NCI-H524 treated with DMSO at 0.1 percent for 48 hours (cell line): ENCODE measurements around the gene RAB26.
A peak's percentile ranks its signal among the peaks of the same experiment; 100 is the strongest.
"Not testable (repeated sequence)": the region's sequence is repeated elsewhere in the genome, so short reads cannot be mapped to it uniquely, and the experiment has no call there.

ENCODE experiments used
- DNase-seq: peaks from one replicate; lab custom pipeline; 2025; lab: John Stamatoyannopoulos, UW

The RAB26 gene

DNA sequence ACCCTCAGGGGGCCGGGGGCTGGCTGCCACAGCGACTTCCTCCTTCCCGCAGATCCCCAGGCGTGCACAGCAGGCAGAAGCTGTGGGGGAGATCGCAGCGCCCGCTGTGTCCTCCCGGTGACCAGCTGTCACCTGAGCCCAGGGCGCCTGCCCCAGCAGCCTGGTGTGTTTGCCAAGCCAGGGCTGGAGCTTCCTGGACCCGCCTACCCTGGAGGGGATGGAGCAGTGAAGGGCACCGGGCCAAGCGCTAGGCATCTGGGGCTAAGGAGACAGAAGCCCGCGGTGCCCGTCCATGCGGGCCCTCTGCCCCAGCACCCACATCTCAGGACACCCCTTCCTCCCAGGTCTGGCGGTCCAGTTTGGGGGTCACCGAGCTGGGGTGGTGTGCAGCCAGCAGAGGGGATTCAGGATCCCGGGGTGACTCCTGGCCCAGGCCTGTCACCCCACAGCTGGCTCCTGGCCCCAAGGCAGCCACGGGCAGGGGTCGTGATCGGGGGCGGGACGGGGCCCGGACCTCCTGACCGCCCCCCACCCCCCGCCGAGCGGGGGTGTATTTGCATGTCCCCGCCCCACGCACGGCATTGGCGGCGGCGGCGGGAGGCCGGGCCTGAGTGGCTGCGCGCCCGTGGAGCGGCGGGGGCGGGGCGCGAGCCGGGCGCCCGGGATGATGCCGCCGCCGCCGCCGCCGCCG is at the start of gene RAB26:
Gene RAB26 (plus strand): TSS at position 645 of the 691 bp plus-strand sequence. CDS start 159 bp downstream, outside the sequence.
- DNase-seq = peak; percentile 78

DNA sequence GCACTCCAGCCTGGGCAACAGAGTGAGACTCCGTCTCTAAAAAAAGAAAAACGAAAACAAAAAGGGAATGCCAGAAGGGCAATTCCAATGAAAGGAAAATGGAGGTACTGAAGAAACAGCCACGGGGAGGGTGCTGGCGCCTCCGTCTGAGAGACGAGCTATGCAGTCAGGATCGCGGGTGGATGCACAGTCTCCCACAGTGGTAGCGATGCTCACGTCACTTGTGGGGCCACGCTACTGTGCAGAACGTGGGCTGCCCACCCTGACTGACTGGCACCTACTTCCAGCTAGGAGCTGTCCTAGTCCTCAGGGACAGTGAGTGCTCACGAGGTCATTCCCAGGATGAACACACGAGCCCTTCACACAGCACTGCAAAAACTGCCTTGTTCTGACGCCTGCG is 46.8 kb upstream of the RAB26 start:
- DNase-seq = not testable (repeated sequence)

DNA sequence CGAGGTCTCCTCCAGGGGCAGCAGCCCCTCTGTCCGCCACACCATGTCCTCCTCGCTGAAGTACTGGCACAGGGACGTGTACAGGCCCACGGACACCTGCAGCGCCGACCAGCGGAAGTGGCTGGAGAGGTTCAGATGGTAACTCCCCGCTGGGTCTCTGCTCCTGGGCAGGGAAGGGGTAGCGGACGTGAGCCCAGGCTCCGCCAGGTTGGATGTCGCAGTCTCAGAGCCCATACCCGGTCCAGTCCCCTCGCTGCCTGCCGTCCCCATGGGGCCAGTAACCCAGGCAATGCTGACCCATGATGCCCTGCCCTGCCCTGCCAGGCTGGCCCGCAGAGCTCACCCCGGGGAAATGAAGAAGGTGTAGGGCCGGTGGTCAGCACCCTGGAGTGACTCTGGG is 46.0 kb upstream of the RAB26 start:
- no peak for DNase-seq

GRCh38 chr16:2104464-2104863 is 44.0 kb upstream of the RAB26 start:
- DNase-seq = not testable (repeated sequence)

- not testable (repeated sequence) for DNase-seq
Measured at GRCh38 chr16:2105291-2105690, 43.1 kb upstream of the RAB26 start.

DNA sequence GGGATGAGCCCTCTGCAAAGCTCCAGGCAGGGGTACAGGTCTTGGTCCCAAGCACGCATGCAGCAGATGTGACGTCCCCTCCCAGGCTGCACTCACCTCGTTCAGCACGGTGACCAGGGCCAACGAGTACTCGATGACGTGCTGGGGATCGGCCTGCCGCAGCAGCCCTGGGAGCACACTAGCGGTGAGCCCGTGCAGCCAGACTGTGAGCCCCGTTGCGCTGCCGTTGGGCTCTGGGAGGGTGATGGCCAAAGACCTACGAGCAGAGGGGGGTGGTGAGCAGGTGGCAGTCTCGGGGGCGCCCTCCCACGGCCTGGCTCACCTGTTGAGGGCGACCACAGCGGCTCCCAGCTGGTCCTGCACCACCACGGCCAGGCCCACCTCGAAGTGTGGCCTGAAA is 42.7 kb upstream of the RAB26 start:
- DNase-seq = not testable (repeated sequence)

DNA sequence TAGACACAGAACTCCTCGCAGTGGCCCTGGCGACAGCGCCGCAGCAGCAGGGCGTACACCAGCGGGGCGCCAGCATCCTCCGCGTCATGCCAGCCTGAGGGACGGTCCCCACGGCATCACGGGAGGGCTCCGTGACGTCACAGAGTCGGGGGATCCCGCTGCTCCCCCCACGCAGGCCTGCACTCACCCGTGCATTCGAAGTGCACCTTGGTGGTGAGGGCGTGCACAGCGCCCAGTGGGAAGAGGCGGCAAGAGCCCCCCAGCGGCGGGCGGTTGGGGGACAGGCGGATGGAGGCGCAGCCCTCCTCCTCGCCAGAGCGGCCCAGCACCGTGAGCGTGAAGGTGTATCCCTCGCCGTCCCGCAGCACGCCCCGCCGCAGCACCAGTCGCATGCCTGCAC is 42.2 kb upstream of the RAB26 start:
- not testable (repeated sequence) for DNase-seq

DNA sequence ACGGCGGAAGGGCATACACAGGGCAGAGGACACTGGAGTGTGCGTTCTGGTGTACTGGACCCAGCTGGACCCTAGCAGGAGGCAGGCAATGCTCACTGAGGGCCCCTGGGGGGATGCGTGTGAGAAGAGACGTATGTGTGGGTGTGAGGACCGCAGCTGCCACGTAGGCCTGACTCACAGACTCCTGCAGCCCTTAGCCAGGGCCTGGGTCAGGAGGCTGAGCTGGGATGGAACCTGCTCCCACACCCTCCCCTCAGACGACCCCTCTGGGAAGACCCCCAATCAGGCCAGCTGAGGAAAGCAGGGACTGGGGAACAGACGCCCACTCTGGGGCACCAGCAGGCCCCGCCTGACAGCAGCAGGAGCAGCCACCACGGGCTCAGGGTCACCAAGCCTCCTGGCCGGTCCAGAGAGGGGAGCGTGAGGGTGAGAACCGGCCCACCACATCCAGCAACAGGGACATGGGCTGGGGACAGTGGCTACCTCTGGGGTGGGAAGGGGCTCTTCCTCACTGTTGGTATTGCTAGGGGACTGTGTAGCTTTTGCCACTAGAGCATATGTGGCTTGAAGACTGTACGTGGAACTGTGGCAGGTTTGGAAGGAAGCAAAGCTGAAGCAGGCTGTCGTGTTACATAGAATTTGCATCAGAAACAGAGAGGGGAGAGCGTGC is 41.2 kb upstream of the RAB26 start:
- DNase-seq = not testable (repeated sequence)

DNA sequence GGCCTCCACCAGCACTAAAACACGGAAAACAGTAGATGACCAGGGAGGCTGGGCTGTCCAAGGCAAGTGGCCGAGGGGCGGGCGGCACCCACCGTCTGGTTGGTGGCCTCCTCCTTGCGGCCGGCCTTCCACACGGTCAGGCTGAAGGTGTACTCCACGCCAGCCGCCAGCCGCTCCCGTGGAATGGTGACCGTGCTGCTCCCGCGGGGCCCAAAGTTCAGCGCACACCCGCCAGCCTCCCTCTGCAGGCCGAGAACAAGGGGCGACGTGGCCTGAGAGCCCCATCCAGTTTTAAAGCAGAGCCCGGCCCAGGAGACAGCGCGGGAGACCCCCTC is 40.7 kb upstream of the RAB26 start:
- DNase-seq = not testable (repeated sequence)

DNA sequence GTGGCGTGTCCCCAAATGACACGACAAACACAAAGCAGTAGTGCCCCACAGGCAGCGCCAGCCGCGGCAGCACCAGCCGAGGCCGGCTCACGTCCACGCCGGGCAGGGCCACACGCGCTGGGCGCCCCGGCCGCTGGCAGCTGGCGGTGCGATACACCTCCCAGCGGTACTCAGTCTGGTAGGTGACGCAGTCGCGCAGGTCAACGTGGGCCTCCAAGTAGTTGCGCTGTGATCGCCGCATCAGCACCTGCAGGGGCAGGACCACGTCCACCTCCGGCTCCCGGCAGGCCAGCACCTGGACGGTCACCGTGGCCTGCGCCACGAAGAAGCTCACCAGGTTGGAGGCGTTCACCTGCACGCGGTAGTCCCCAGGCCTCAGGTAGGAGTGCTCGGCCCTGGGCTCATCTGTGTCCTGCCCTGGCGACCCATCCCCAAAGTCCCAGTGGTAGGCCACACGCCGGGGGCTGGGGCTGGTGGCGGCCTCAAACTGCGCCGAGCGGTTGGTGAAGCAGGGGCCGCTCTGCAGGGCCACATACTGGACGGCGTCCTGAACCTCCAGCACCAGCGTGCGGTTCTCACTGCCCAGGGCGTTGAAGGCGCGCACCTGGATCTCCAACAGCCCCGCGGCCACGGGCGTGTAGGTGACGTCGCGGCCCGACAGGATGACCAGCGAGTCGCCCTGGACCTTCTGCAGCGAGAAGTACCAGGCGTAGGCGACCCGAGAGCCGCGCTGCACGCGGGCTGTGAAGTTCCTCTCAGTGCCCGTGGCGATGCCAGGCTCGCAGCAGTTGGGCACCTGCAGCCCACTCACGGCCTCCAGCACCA is 39.8 kb upstream of the RAB26 start:
- not testable (repeated sequence) for DNase-seq

- DNase-seq = not testable (repeated sequence)
Measured at GRCh38 chr16:2109271-2109580, 39.2 kb upstream of the RAB26 start.

- DNase-seq = not testable (repeated sequence)
Measured at GRCh38 chr16:2109872-2110271, 38.6 kb upstream of the RAB26 start.

GRCh38 chr16:2110332-2111008 is 38.0 kb upstream of the RAB26 start:
- DNase-seq = not testable (repeated sequence)

DNA sequence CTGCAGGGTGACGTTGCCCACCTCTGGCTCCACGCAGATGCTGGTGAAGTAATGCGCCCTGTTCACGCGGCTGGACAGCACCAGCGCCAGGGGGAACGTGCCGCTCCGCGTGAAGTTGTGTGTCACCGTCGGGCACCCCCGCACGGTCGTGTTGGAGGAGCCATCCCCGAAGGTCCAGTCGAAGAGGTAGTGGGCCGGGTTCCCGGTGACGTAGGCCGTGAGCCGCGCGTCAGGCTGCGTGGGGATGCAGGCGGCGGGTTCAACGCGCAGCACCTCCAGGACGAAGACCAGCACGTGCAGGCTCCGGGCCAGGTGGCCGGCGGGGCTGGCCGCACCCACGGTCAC is 37.4 kb upstream of the RAB26 start:
- not testable (repeated sequence) for DNase-seq

DNA sequence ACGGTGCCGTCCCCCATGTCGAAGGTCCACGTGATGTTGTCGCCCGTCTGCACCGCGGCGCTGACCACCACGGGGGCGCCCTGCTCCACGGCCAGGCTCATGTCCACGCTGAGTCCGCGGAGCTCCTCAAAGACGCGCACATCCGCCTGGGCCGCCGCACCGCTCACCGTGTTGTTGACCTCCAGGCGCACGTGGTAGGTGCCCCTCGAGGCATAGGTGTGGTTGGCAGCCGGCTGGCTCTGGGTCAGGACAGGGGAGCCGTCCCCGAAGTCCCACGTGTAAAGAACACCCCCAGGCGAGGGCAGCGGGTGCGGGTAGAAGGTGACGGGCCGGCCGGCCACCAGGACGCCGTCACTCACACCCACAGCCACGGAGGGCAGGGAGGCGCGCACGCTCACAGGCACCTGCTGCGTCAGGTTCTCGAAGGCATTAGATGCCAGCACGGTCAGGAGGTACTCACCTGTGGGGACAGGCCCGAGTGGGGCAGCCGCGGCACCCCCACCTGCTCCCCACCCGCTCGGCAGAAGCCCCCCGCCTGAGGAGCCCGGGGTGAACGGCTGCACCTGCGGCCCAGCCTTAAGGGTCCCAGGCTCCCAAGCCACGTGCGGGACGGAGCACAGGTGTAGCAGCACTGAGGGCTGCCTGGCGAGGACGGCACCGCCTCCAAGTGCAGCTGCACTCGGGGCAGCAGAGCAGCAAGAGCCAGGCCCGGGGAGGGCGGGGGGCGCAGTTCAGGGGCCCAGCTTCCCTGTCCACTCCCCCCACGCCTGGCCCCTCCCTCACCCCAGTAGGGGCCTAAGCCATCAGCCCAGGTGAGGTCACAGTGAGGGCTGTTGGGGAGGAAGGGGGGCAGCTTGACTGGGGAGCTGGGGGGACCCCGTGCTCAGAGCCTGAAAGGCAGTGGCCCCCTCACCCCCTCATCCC is 36.8 kb upstream of the RAB26 start:
- DNase-seq = not testable (repeated sequence)

DNA sequence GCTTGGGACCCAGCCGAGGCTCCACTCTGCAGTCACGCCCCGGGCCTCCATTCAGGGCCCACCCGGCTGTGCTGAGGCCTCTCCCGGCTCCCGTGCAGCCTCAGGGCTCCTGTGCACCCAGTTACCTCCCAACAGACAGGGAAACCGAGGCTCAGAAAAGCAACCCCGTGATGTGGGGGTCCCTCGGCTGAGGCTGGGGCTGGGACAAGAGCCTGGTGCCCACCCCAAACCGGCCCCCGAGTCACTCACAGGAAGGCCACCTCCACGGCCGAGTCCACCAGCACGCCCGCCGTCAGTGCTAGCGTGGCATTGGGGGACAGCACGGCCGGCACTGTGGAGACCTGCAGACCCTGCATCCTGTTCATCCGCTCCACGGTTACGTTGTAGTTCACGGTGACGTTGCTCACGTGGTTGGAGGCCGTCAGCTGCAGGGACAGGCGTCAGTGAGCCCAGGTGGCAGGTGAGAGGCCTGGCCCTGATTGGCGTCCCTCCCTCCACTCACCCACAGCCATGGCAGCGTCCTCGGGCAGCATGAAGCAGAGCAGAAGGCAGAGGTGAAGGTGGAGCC is 35.8 kb upstream of the RAB26 start:
- DNase-seq = not testable (repeated sequence)

DNA sequence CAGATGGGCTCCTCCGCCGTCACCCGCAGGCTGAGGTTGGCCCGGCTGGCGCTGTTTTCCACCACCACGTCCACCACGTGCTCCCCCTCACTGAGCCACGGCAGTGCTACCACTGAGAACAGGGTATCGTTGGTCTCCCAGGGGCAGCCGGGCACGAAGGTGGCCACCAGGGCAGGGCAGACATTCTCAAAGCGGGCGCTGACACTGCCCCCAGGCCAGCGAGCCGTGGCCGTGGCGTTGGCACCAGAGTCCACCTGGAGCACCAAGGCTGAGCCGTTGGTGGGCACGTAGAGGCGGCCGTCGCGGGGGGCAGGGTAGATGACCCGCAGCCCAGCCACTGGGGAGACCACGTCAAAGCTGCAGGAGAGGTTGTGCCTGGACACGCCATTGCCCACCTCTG is 34.2 kb upstream of the RAB26 start:
- not testable (repeated sequence) for DNase-seq

DNA sequence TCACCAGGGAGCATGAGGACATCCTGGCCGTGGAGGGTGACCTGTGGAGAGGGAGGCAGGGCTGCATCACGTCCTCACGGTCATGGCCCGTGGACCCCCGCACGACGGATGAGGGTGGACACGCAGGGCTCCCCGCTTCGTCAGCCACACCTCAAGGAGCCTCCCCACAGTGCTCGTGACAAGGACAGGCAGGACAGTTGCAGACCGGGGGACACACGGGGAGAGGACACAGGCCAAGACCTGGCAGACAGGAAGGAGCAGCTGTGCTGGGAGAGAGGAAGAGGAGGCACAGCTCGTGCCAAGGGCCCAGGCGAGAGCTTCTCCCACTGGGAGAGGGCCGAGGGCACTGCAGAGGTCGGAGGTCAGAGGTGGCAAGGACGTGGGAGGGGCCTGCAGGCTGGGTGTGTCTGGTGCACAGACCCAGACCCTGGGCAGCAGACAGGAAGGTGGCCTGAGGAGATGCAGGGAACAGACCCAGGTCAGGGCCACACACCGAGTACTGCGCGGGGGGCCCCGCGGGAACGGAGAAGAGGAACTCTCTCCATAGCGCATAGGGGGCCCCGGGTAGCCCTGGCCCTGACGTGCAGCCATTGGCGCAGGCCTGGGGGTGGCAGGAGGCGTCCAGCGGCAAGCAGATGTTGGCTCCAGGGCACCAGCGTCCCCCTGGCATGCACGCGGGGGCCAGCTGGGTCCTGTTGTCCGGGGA is 33.4 kb upstream of the RAB26 start:
- DNase-seq = not testable (repeated sequence)

- no peak for DNase-seq
Measured at GRCh38 chr16:2115591-2115973, 32.8 kb upstream of the RAB26 start.

DNA sequence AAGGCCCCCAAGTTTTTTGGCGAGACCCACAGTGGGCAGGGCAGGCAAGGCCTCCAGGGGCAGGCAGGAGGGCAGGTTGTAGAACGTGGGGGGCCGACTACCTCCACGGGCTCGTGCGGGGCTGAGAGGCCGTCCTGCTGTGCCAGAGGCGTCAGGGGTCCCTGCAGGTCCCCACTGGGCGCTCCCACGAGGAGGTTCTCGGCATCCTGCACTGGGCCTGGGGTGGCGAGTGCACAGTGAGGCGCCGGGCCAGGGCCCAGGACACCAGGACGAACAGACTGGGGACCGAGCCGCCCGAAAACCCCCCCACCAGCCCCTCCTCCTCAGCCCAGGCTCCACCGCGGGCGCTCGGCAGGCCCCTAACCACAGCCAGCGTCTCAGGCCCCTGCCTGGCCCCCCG is 32.0 kb upstream of the RAB26 start:
- DNase-seq = not testable (repeated sequence)
